Ovary (tissue), 3 donors: ENCODE measurements around the gene THSD4.

ENCODE experiments used
- EP300 ChIP-seq: sonication (generic); formaldehyde crosslinking; IDR thresholded peaks from one replicate; pipeline ENCODE4 v1.6.1; 2017; ENCODE audit warnings: antibody characterized with exemption
- POLR2A ChIP-seq: fragments of 450-650 bp; IDR thresholded peaks from one replicate; pipeline ENCODE4 v1.6.1; 2017; ENCODE audit warnings: antibody characterized with exemption, mild to moderate bottlenecking, moderate library complexity
- TF ChIP-seq, protein P1 (sequence below), 3 donors: fragments of 450-650 bp in 2 of 3; fragments of 200-600 bp in 1 of 3; IDR thresholded peaks; one replicate each; pipeline versions ENCODE4 v1.5.1 to v1.8.0; 2016 to 2022; ENCODE audit warnings: antibody characterized with exemption in 3 of 3, mild to moderate bottlenecking in 1 of 3
- donor health status: DM: no; HTN: no; CAD: no.

DNA sequence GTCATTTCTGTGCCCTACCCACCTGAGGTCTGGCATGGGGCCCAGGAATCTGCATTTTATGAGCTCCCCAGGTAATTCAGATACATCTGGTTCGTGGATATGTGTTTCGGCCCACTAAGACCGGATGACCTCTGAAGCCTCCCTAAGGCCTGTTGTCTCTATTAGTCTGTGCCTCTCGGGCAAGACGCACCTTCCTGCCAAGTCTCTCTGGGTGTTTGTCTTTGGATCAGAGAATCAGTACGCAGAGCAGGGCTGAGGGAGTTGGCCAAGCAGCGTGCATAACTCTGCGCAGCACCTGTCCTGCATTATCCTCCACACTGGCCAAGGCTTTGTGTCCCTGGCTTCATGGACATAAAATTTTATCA, 181.0 kb downstream of the THSD4 start:
- TF ChIP-seq, protein P1, sequence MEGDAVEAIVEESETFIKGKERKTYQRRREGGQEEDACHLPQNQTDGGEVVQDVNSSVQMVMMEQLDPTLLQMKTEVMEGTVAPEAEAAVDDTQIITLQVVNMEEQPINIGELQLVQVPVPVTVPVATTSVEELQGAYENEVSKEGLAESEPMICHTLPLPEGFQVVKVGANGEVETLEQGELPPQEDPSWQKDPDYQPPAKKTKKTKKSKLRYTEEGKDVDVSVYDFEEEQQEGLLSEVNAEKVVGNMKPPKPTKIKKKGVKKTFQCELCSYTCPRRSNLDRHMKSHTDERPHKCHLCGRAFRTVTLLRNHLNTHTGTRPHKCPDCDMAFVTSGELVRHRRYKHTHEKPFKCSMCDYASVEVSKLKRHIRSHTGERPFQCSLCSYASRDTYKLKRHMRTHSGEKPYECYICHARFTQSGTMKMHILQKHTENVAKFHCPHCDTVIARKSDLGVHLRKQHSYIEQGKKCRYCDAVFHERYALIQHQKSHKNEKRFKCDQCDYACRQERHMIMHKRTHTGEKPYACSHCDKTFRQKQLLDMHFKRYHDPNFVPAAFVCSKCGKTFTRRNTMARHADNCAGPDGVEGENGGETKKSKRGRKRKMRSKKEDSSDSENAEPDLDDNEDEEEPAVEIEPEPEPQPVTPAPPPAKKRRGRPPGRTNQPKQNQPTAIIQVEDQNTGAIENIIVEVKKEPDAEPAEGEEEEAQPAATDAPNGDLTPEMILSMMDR (IDR thresholded peaks at IDR 0.05): no peak
- TF ChIP-seq POLR2A (no peak), EP300 (no peak)
